ENCODE results near the gene SMIM41.

DNA sequence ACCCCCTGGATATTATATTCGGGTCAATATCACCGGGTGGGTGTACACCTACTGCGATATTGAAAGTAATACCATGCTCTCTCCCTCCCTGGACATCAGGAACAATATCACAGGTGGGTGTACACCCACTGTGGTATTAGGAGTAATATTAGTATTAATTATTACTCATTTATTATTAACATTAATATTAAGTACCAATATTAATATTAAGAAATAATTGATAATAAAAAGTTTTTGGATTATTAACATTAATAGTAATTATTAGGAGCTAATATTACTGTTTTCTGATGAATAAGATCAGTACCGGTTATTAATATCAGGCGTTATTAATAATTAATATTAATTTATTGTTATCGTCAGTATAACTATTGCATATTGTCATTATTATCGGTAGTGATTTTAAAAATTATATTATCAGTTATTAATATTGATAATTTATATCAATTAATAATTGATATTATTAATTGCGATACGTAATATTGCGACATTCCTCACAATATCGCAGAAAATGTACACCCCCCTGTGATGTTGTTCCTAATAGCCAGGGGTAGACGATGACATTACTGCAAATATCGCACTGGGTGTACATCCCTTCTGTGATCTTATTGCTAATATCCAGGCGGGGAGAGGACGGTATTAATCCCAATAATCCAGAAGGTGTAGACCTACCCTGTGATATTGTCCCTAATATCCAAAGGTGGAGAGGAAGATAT is 17.0 kb downstream of the SMIM41 start:
- TF ChIP-seq, protein P1, sequence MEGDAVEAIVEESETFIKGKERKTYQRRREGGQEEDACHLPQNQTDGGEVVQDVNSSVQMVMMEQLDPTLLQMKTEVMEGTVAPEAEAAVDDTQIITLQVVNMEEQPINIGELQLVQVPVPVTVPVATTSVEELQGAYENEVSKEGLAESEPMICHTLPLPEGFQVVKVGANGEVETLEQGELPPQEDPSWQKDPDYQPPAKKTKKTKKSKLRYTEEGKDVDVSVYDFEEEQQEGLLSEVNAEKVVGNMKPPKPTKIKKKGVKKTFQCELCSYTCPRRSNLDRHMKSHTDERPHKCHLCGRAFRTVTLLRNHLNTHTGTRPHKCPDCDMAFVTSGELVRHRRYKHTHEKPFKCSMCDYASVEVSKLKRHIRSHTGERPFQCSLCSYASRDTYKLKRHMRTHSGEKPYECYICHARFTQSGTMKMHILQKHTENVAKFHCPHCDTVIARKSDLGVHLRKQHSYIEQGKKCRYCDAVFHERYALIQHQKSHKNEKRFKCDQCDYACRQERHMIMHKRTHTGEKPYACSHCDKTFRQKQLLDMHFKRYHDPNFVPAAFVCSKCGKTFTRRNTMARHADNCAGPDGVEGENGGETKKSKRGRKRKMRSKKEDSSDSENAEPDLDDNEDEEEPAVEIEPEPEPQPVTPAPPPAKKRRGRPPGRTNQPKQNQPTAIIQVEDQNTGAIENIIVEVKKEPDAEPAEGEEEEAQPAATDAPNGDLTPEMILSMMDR (IDR thresholded peaks at IDR 0.05 in 2 of 3, conservative IDR thresholded peaks at IDR 0.05 in 1 of 3; ENCODE audit: control insufficient read depth in 2 of 3, extremely low read depth in 1 of 3, insufficient read depth in 1 of 3, low read depth in 3 of 3, low read length in 3 of 3), result no peak
- TF ChIP-seq BHLHE40 (IDR thresholded peaks at IDR 0.05; ENCODE audit: borderline replicate concordance in 1 of 2, low read depth in 2 of 2, low read length in 1 of 2) (no peak), ZNF274 (IDR thresholded peaks at IDR 0.05; ENCODE audit: insufficient read depth, insufficient read length) (no peak), ZSCAN29 (IDR thresholded peaks at IDR 0.05) (no peak), EP300 (IDR thresholded peaks at IDR 0.05; ENCODE audit: borderline replicate concordance in 1 of 2, control insufficient read depth in 1 of 2, low read depth in 2 of 2, low read length in 2 of 2) (no peak), NRF1 (conservative IDR thresholded peaks at IDR 0.05; ENCODE audit: low read depth, low read length) (no peak)
- TF ChIP-seq, protein P2, sequence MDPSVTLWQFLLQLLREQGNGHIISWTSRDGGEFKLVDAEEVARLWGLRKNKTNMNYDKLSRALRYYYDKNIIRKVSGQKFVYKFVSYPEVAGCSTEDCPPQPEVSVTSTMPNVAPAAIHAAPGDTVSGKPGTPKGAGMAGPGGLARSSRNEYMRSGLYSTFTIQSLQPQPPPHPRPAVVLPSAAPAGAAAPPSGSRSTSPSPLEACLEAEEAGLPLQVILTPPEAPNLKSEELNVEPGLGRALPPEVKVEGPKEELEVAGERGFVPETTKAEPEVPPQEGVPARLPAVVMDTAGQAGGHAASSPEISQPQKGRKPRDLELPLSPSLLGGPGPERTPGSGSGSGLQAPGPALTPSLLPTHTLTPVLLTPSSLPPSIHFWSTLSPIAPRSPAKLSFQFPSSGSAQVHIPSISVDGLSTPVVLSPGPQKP (IDR thresholded peaks at IDR 0.05; ENCODE audit: low read depth, low read length), result no peak
- TF ChIP-seq, protein P3, sequence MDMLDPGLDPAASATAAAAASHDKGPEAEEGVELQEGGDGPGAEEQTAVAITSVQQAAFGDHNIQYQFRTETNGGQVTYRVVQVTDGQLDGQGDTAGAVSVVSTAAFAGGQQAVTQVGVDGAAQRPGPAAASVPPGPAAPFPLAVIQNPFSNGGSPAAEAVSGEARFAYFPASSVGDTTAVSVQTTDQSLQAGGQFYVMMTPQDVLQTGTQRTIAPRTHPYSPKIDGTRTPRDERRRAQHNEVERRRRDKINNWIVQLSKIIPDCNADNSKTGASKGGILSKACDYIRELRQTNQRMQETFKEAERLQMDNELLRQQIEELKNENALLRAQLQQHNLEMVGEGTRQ (IDR thresholded peaks at IDR 0.05; ENCODE audit: borderline replicate concordance, low read depth, low read length), result no peak
